ENCODE measurements around the gene MAP2K2.

Gene MAP2K2

GRCh38 chr19:4062419-4063368, 61.2 kb downstream of the MAP2K2 start:
- no peak for DNase-seq (ENCODE audit: extremely low read depth in 1 of 2, low read depth in 1 of 2)

- no peak for DNase-seq (ENCODE audit: extremely low read depth in 1 of 2, low read depth in 1 of 2)
Observed at GRCh38 chr19:4061683-4062418, 62.1 kb downstream of the MAP2K2 start.

GRCh38 chr19:4061178-4061682, 62.7 kb downstream of the MAP2K2 start:
- no peak for DNase-seq (ENCODE audit: extremely low read depth in 1 of 2, low read depth in 1 of 2)

- no peak for DNase-seq (ENCODE audit: extremely low read depth in 1 of 2, low read depth in 1 of 2)
Observed at GRCh38 chr19:4060621-4061177, 63.2 kb downstream of the MAP2K2 start.

GRCh38 chr19:4059891-4060620, 63.9 kb downstream of the MAP2K2 start:
- DNase-seq (ENCODE audit: extremely low read depth in 1 of 2, low read depth in 1 of 2) = no peak

GRCh38 chr19:4059453-4059871, 64.5 kb downstream of the MAP2K2 start:
- DNase-seq (ENCODE audit: extremely low read depth in 1 of 2, low read depth in 1 of 2) = no peak

- no peak for DNase-seq (ENCODE audit: extremely low read depth in 1 of 2, low read depth in 1 of 2)
Observed at GRCh38 chr19:4058693-4059452, 65.0 kb downstream of the MAP2K2 start.

GRCh38 chr19:4057931-4058692, 65.8 kb downstream of the MAP2K2 start:
- no peak for DNase-seq (ENCODE audit: extremely low read depth in 1 of 2, low read depth in 1 of 2)

GRCh38 chr19:4055209-4055552, 68.7 kb downstream of the MAP2K2 start:
- no peak for DNase-seq (ENCODE audit: extremely low read depth in 1 of 2, low read depth in 1 of 2)

- no peak for DNase-seq (ENCODE audit: extremely low read depth in 1 of 2, low read depth in 1 of 2)
Observed at GRCh38 chr19:4054441-4055208, 69.3 kb downstream of the MAP2K2 start.

- no peak for DNase-seq (ENCODE audit: extremely low read depth in 1 of 2, low read depth in 1 of 2)
Observed at GRCh38 chr19:4053423-4054324, 70.2 kb downstream of the MAP2K2 start.

- DNase-seq (ENCODE audit: extremely low read depth in 1 of 2, low read depth in 1 of 2) = no peak
Observed at GRCh38 chr19:4052993-4053422, 70.9 kb downstream of the MAP2K2 start.

GRCh38 chr19:4052114-4052992, 71.6 kb downstream of the MAP2K2 start:
- DNase-seq (ENCODE audit: extremely low read depth in 1 of 2, low read depth in 1 of 2) = no peak

GRCh38 chr19:4051175-4052101, 72.5 kb downstream of the MAP2K2 start:
- DNase-seq (ENCODE audit: extremely low read depth in 1 of 2, low read depth in 1 of 2) = peak in 1 of 2 donors; percentile 53

GRCh38 chr19:4049432-4049831, 74.5 kb downstream of the MAP2K2 start:
- no peak for DNase-seq (ENCODE audit: extremely low read depth in 1 of 2, low read depth in 1 of 2)

All from stimulated activated CD8-positive, alpha-beta memory T cell treated with anti-CD3 and anti-CD28 coated beads, Interleukin-7, amount 100 ng/mL, for 48 hours (primary cell).